ENCODE results near the gene TRAPPC10. TPM values are rescaled to one million over a fixed set of nuclear protein-coding genes. Genes with fewer than 3 reads are reported as not detected.
A peak's percentile ranks its signal among the peaks of the same experiment; 100 is the strongest.
"Not testable (repeated sequence)": the region's sequence is repeated elsewhere in the genome, so short reads cannot be mapped to it uniquely, and the experiment has no call there.

TRAPPC10 gene
- total RNA-seq, 1 donor from 2014 or later, result 55.1 TPM

GRCh38 chr21:44153214-44153888 lies 141.2 kb downstream of the TRAPPC10 start:
- ATAC-seq, result peak; percentile 25
- DNase-seq (ENCODE audit: low spot score); intact Hi-C loops (cut with DNase I): not testable (repeated sequence)

- peak; percentile 76 for ATAC-seq
- DNase-seq (ENCODE audit: low spot score), result peak; percentile 32
- intact Hi-C loops (cut with DNase I), result not testable (repeated sequence)
Measured at GRCh38 chr21:44153889-44154228, 141.8 kb downstream of the TRAPPC10 start.

- peak; percentile 85 for ATAC-seq
Measured at GRCh38 chr21:44154816-44155230, 142.7 kb downstream of the TRAPPC10 start.

DNA sequence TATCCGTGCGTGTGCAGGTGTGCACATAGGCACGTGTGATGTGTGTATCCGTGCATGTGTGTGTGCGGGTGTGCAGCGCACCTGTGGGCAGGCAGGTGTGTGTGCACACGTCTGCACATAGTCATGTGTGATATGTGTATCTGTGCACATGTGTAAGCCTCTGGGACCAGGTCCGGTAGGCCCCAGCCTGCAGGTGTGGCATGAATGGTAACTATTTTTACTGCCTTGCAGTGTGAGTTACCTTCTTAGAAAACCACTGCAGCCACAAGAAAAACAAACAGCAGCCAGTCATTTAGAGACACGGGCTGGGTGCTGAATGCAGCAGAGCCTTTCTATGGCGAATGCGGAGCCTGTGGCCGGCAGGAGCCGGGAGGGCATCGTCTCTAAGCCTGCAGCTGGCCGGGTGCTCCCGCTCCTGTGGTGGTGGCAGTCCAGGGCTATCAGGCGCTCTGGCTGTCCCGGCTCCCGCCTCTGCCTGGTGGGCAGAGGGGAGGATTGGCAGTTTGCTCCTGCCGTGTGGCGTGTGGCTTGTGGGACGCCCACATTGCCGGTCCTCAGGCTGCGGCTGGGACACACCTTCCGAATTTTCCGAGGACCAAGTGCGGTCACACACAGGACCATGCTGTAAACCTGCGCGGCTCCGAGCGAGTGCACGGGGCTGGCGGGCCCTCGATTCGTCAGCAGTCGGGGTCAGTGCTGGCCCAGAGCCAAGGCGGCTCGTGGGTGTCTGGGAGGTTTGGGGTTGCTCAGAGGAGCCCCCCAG lies 143.3 kb downstream of the TRAPPC10 start:
- intact Hi-C loops (cut with DNase I); ATAC-seq; DNase-seq (ENCODE audit: low spot score): not testable (repeated sequence)

More at GRCh38 chr21:44154816-44155230, 142.7 kb downstream of the TRAPPC10 start:
- DNase-seq (ENCODE audit: low spot score); intact Hi-C loops (cut with DNase I): not testable (repeated sequence)

- DNase-seq (ENCODE audit: low spot score); intact Hi-C loops (cut with DNase I); ATAC-seq: not testable (repeated sequence)
Measured at GRCh38 chr21:44155994-44156380, 143.9 kb downstream of the TRAPPC10 start.

Other genes starting within 250 kb of the TRAPPC10 start
- 52.1 TPM for gene CSTB, start 236.0 kb upstream of the TRAPPC10 start, total RNA-seq
- 17.8 TPM for gene RRP1, start 222.7 kb upstream of the TRAPPC10 start, total RNA-seq
- gene AGPAT3, start 147.1 kb upstream of the TRAPPC10 start, total RNA-seq, result 51.8 TPM
- gene PWP2, start 95.1 kb downstream of the TRAPPC10 start, total RNA-seq, result 6.4 TPM
- 14.5 TPM for gene GATD3, start 121.4 kb downstream of the TRAPPC10 start, total RNA-seq
- gene ICOSLG, start 228.6 kb downstream of the TRAPPC10 start, total RNA-seq, result 5.3 TPM
- gene DNMT3L, start 249.6 kb downstream of the TRAPPC10 start, total RNA-seq, result not detected

Data from sciatic nerve (tissue), 2 donors.